ENCODE data around the gene SPSB2. TPM values are rescaled to one million over a fixed set of nuclear protein-coding genes. Genes with fewer than 3 reads are reported as not detected.
"Not testable (repeated sequence)": the region's sequence is repeated elsewhere in the genome, so short reads cannot be mapped to it uniquely, and the experiment has no call there.

Gene SPSB2
- total and polyA plus RNA-seq, 10 donors: 7.0 to 17.0 (median 11.1) TPM

DNA sequence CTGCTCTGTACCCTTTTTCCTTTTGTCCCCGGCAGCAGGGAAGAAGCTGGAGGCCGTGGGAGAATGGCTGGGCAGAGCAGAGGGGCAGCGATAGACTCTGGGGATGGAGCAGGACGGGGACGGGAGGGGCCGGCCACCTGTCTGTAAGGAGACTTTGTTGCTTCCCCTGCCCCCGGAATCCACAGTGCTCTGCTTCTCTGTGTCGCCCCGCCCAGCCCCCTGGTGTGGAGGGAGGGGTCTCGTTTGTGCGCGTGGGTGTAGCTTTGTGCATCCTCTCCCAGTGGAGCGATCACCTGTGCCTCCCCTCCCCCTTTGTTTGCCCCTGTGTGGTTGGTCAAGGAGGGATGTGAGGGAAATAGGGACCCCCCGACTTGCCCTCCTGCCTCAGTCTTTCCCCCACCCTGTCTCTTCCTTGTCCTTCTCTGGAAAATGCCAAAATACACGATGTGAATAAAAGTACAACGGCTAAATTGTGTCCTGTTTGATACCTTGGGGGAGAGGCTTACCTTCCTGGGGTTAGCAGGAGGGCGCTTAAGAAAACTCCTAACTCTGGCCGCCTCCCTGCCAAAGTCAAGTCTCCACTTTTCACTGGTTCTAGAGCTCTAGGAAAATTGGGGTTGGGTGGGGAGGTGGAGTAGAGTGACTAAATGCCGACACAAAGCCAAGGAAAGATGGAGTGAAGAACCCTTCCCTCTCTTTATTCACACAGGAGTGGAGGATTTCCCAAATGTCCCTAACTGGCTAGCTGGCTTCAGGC lies 6.8 kb downstream of the SPSB2 start:
- H3K4me1 ChIP-seq: peaks cover 21 to 49% (median 40%) of the 10 kb centered on the region in 6 donors
- TF ChIP-seq POLR2A (IDR thresholded peaks at IDR 0.05) (no peak), POLR2AphosphoS5 (IDR thresholded peaks at IDR 0.05) (no peak)
- TF ChIP-seq, protein P1, sequence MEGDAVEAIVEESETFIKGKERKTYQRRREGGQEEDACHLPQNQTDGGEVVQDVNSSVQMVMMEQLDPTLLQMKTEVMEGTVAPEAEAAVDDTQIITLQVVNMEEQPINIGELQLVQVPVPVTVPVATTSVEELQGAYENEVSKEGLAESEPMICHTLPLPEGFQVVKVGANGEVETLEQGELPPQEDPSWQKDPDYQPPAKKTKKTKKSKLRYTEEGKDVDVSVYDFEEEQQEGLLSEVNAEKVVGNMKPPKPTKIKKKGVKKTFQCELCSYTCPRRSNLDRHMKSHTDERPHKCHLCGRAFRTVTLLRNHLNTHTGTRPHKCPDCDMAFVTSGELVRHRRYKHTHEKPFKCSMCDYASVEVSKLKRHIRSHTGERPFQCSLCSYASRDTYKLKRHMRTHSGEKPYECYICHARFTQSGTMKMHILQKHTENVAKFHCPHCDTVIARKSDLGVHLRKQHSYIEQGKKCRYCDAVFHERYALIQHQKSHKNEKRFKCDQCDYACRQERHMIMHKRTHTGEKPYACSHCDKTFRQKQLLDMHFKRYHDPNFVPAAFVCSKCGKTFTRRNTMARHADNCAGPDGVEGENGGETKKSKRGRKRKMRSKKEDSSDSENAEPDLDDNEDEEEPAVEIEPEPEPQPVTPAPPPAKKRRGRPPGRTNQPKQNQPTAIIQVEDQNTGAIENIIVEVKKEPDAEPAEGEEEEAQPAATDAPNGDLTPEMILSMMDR (IDR thresholded peaks at IDR 0.05 in 8 of 11, conservative IDR thresholded peaks at IDR 0.05 in 3 of 11): no peak
- H3K27ac ChIP-seq: peak overlapping the region in 7 of 8 donors; percentile 96 to 99 (median 98)
- DNase-seq: peak; percentile 83
- H3K27me3 ChIP-seq (replicated peaks in 1 of 7): no peaks in the 10 kb centered on the region
- peak overlapping the region in 5 of 8 donors; percentile 94 to 100 (median 99) for H3K4me3 ChIP-seq
- peaks cover 0 to 75% (median 62%) of the 10 kb centered on the region in 6 donors for H3K36me3 ChIP-seq
- no peaks in the 10 kb centered on the region for H3K9me3 ChIP-seq
- intact Hi-C loops (cut with DNase I; ENCODE audit: low total_unique reads): loop anchor here (10.0 kb wide), 1 partner anchor 98 kb away; no protein-coding TSS in a partner anchor
- WGBS, 5 donors: 79 to 87% (median 84%) methylated on average over 18 to 19 of the region's 19 CpGs

DNA sequence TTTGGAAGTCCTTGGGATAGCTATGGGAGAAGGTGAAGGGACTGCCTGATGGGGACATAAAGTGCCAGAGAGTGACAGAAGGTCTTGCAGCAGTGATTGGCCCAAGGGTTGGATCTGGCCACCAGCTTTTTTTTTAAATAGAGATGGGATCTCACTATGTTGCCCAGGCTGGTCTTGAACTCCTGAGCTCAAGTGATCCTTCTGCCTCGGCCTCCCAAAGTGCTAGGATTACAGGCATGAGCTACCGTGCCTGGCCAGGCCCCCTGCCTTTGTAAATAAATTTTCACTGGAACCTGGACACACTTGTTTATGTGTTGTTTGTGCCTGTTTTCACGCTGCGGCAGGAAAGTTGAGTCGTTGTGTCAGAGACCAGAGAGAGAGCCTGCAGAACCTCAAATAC lies 7.8 kb downstream of the SPSB2 start:
- WGBS, 5 donors: 93 to 97% (median 95%) methylated on average over 5 of the region's 5 CpGs
- H3K27ac ChIP-seq; H3K9me3 ChIP-seq; H3K4me3 ChIP-seq; DNase-seq; H3K27me3 ChIP-seq (replicated peaks in 1 of 7): not testable (repeated sequence)
- H3K36me3 ChIP-seq: peaks cover 0 to 75% (median 63%) of the 10 kb centered on the region in 6 donors
- intact Hi-C loops (cut with DNase I; ENCODE audit: low total_unique reads): loop anchor here (10.0 kb wide), 1 partner anchor 99 kb away; no protein-coding TSS in a partner anchor
- H3K4me1 ChIP-seq: peaks cover 16 to 38% (median 30%) of the 10 kb centered on the region in 6 donors

DNA sequence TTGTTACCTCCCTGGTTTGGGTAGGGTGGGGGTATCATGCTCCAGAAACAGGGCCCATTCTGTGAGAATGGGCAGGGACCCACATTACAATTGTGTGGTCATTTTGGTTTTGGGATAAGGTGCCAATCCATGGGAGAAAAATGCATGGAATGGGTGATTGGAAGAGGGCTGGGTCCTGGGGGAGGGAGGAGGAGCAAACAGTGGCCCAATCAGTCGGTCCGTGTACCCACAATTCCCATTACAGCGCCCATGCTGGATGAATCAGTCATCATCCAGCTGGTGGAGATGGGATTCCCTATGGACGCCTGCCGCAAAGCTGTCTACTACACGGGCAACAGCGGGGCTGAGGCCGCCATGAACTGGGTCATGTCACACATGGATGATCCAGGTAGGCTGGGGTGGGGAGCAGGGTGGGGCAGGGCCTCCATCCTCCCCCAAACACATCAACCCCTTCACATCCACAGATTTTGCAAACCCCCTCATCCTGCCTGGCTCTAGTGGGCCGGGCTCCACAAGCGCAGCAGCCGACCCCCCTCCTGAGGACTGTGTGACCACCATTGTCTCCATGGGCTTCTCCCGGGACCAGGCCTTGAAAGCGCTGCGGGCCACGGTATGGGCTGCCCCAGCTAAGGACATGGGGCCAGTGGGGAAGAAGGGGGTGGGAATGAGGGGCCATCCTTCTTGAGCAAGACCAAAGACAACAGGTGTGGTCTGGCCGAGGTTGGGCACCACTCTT lies 9.3 kb downstream of the SPSB2 start:
- Histone ChIP-seq H3K9me3 (no peaks in the 10 kb centered on the region), H3K4me1 (peaks cover 7 to 23% (median 15%) of the 10 kb centered on the region in 6 donors), H3K27me3 (replicated peaks in 1 of 7) (no peaks in the 10 kb centered on the region), H3K4me3 (no peak overlapping the region), H3K27ac (no peak overlapping the region), H3K36me3 (peaks cover 0 to 75% (median 68%) of the 10 kb centered on the region in 6 donors)
- 94 to 99% (median 95%) methylated on average over 12 to 16 of the region's 16 CpGs for WGBS, 5 donors
- peak; percentile 69 for DNase-seq
- intact Hi-C loops (cut with DNase I; ENCODE audit: low total_unique reads): loop anchor here (10.0 kb wide), 1 partner anchor 101 kb away; no protein-coding TSS in a partner anchor
- TF ChIP-seq, protein P1 (IDR thresholded peaks at IDR 0.05 in 8 of 11, conservative IDR thresholded peaks at IDR 0.05 in 3 of 11): no peak
- no peak for TF ChIP-seq POLR2AphosphoS5 (IDR thresholded peaks at IDR 0.05)
- no peak for TF ChIP-seq POLR2A (IDR thresholded peaks at IDR 0.05)

DNA sequence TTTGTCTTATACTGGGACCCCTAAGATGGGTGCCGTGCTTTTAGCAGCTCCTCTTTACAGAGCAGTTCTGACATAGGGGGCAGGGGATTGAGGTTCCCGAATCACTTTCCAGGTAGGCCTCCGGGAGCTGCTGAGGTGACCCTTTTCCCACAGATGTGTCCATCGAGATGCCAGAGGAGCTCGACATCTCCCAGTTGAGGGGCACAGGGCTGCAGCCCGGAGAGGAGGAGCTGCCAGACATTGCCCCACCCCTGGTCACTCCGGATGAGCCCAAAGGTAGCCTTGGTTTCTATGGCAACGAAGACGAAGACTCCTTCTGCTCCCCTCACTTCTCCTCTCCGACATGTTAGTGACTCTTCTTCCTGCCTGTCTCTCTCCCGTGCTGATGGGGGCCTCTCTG lies 10.1 kb downstream of the SPSB2 start:
- no peak for DNase-seq
- WGBS, 5 donors: 91 to 96% (median 95%) methylated on average over 11 of the region's 11 CpGs
- Histone ChIP-seq H3K4me1 (peaks cover 0 to 16% (median 8%) of the 10 kb centered on the region in 6 donors), H3K4me3 (no peak overlapping the region), H3K27ac (no peak overlapping the region), H3K9me3 (no peaks in the 10 kb centered on the region), H3K27me3 (replicated peaks in 1 of 7) (no peaks in the 10 kb centered on the region), H3K36me3 (peaks cover under 1 to 83% (median 75%) of the 10 kb centered on the region in 6 donors)
- no peak for TF ChIP-seq POLR2A (IDR thresholded peaks at IDR 0.05)
- TF ChIP-seq, protein P1 (IDR thresholded peaks at IDR 0.05 in 8 of 11, conservative IDR thresholded peaks at IDR 0.05 in 3 of 11): no peak
- no peak for TF ChIP-seq POLR2AphosphoS5 (IDR thresholded peaks at IDR 0.05)
- intact Hi-C loops (cut with DNase I; ENCODE audit: low total_unique reads): loop anchor here (10.0 kb wide), 1 partner anchor 102 kb away; no protein-coding TSS in a partner anchor

All from spleen (tissue), 11 donors.